Inferior parietal cortex (tissue), 1 donor: ENCODE results near the gene PLB1.

Experiments
- DNase-seq: peaks from one replicate; pipeline ENCODE4 v3.0.0-alpha.2; 2016; ENCODE audit errors: extremely low spot score

Gene PLB1

GRCh38 chr2:28495551-28496250, at the start of gene PLB1:
Gene PLB1 (plus strand): TSS chr2:28496060. CDS start chr2:28496115, 55 bp downstream.
- no peak for DNase-seq

- no peak for DNase-seq
These were observed 49.3 kb upstream of the PLB1 start for GRCh38 chr2:28446531-28446930.

GRCh38 chr2:28447086-28447485, 48.8 kb upstream of the PLB1 start:
- no peak for DNase-seq

GRCh38 chr2:28447943-28448792, 47.7 kb upstream of the PLB1 start:
- no peak for DNase-seq

GRCh38 chr2:28448793-28449100, 47.1 kb upstream of the PLB1 start:
- DNase-seq, result no peak

GRCh38 chr2:28449126-28449487, 46.8 kb upstream of the PLB1 start:
- DNase-seq, result no peak

GRCh38 chr2:28449488-28450395, 46.1 kb upstream of the PLB1 start:
- DNase-seq, result no peak

- DNase-seq, result no peak
These were observed 44.8 kb upstream of the PLB1 start for GRCh38 chr2:28450901-28451565.

- no peak for DNase-seq
These were observed 43.9 kb upstream of the PLB1 start for GRCh38 chr2:28451793-28452533.

GRCh38 chr2:28452534-28453081, 43.3 kb upstream of the PLB1 start:
- DNase-seq, result peak; percentile 53

- DNase-seq, result no peak
These were observed 42.5 kb upstream of the PLB1 start for GRCh38 chr2:28453396-28453795.

GRCh38 chr2:28454016-28454930, 41.6 kb upstream of the PLB1 start:
- DNase-seq, result no peak

- no peak for DNase-seq
These were observed 38.6 kb upstream of the PLB1 start for GRCh38 chr2:28457237-28457636.

- no peak for DNase-seq
These were observed 34.8 kb upstream of the PLB1 start for GRCh38 chr2:28461056-28461455.

GRCh38 chr2:28462122-28462521, 33.7 kb upstream of the PLB1 start:
- no peak for DNase-seq

GRCh38 chr2:28463211-28463816, 32.5 kb upstream of the PLB1 start:
- DNase-seq, result no peak

GRCh38 chr2:28463893-28464292, 32.0 kb upstream of the PLB1 start:
- DNase-seq, result no peak

- DNase-seq, result no peak
These were observed 30.5 kb upstream of the PLB1 start for GRCh38 chr2:28465148-28465885.

GRCh38 chr2:28469304-28469703, 26.6 kb upstream of the PLB1 start:
- peak; percentile 39 for DNase-seq
